Left lung (tissue), 10 donors: ENCODE data around the gene CHRND. TPM values are rescaled to one million over a fixed set of nuclear protein-coding genes. Genes with fewer than 3 reads are reported as not detected.
A peak's percentile ranks its signal among the peaks of the same experiment; 100 is the strongest.

Experiments used
- ATAC-seq: fragments of 200-7000 bp; cut with Tn5 transposase; one replicate; pipeline ENCODE4 v1.9.1; 2020; ENCODE audit warnings: moderate library complexity
- DNase-seq, 4 donors: peaks; one replicate each; pipeline ENCODE4 v3.0.0-alpha.2; 2013 to 2020
- H3K27ac ChIP-seq, 2 donors: fragments of 200-600 bp; sonication (generic) in 1 of 2; one replicate each; pipeline versions ENCODE4 v1.5.0 to v1.8.0; 2020 to 2021
- H3K27me3 ChIP-seq, 2 donors: fragments of 200-600 bp; sonication (generic) in 1 of 2; one replicate each; pipeline versions ENCODE4 v1.5.0 to v1.8.0; 2020 to 2021
- H3K36me3 ChIP-seq, 2 donors: fragments of 200-600 bp; sonication (generic) in 1 of 2; one replicate each; pipeline versions ENCODE4 v1.5.0 to v1.8.0; 2020 to 2021
- H3K4me1 ChIP-seq, 2 donors: fragments of 200-600 bp; one replicate each; pipeline ENCODE4 v1.8.0; 2021
- H3K4me3 ChIP-seq, 2 donors: fragments of 200-600 bp; sonication (generic) in 1 of 2; one replicate each; pipeline versions ENCODE4 v1.5.0 to v1.8.0; 2020 to 2021; ENCODE audit warnings: mild to moderate bottlenecking in 1 of 2
- H3K9me3 ChIP-seq, 2 donors: fragments of 200-600 bp; sonication (generic) in 1 of 2; one replicate each; pipeline versions ENCODE4 v1.5.0 to v1.8.0; 2020 to 2021
- CTCF ChIP-seq, 2 donors: fragments of 200-600 bp; sonication (generic) in 1 of 2; IDR thresholded peaks; one replicate each; pipeline versions ENCODE4 v1.5.0 to v1.8.0; 2021; ENCODE audit warnings: antibody characterized with exemption in 2 of 2
- intact Hi-C, 2 donors: fragments of 100-400 bp; cut with DNase I; formaldehyde crosslinking; loops; one replicate each; pipeline versions ENCODE4 v1.11.2 to v1.14.2; 2022
- polyA plus RNA-seq, 6 donors: library from polyadenylated mRNA; unstranded; fragments of 120-200 nt; gene quantifications; one replicate each; pipeline ENCODE4 v1.2.1, GENCODE V29; 2013; ENCODE audit not compliant: insufficient read length in 6 of 6
- total RNA-seq, 2 donors: library from RNA; stranded (reverse); fragmentation: NEBNext Ultra II Directional; extraction: Animal tissue kit (Norgen Biotek cat#: 25700); gene quantifications; one replicate each; pipeline ENCODE4 v1.2.1, GENCODE V29; 2021
- donor health status: DM: no; HTN: yes; CAD: no.
- donor health status: DM: no; HTN: no; CAD: no.

Gene CHRND
- total and polyA plus RNA-seq, 8 donors, result not detected

- Histone ChIP-seq H3K27ac (no peak overlapping the region), H3K27me3 (peaks cover 4 to 58% of the 10 kb centered on the region in 2 donors), H3K4me3 (no peak overlapping the region), H3K36me3 (no peaks in the 10 kb centered on the region), H3K4me1 (no peaks in the 10 kb centered on the region), H3K9me3 (no peaks in the 10 kb centered on the region)
- no peak for TF ChIP-seq CTCF (IDR thresholded peaks at IDR 0.05)
- peak in 1 of 4 donors; percentile 69 for DNase-seq
- ATAC-seq, result no peak
- intact Hi-C loops, result no loop called here
Observed at GRCh38 chr2:232479341-232480200, 46.4 kb upstream of the CHRND start.

- no peak for TF ChIP-seq CTCF (IDR thresholded peaks at IDR 0.05)
- Histone ChIP-seq H3K36me3 (no peaks in the 10 kb centered on the region), H3K27me3 (peaks cover 13 to 58% of the 10 kb centered on the region in 2 donors), H3K4me3 (no peak overlapping the region), H3K4me1 (peaks cover 0 to 2% of the 10 kb centered on the region in 2 donors), H3K27ac (no peak overlapping the region), H3K9me3 (no peaks in the 10 kb centered on the region)
- intact Hi-C loops, result no loop called here
- no peak for ATAC-seq
- peak in 1 of 4 donors; percentile 56 for DNase-seq
Observed at GRCh38 chr2:232480201-232481190, 45.5 kb upstream of the CHRND start.

- TF ChIP-seq CTCF (IDR thresholded peaks at IDR 0.05), result no peak
- Histone ChIP-seq H3K4me1 (peaks cover 0 to 11% of the 10 kb centered on the region in 2 donors), H3K27me3 (peaks cover 24 to 63% of the 10 kb centered on the region in 2 donors), H3K36me3 (no peaks in the 10 kb centered on the region), H3K27ac (no peak overlapping the region), H3K4me3 (no peak overlapping the region), H3K9me3 (no peaks in the 10 kb centered on the region)
- intact Hi-C loops, result no loop called here
- ATAC-seq (no peak), DNase-seq (peak in 1 of 4 donors; percentile 60)
Observed at GRCh38 chr2:232481322-232482140, 44.4 kb upstream of the CHRND start.

GRCh38 chr2:232482301-232483238 lies 43.4 kb upstream of the CHRND start:
- Histone ChIP-seq H3K36me3 (no peaks in the 10 kb centered on the region), H3K27me3 (peaks cover 34 to 73% of the 10 kb centered on the region in 2 donors), H3K27ac (no peak overlapping the region), H3K9me3 (no peaks in the 10 kb centered on the region), H3K4me1 (peaks cover 0 to 22% of the 10 kb centered on the region in 2 donors), H3K4me3 (no peak overlapping the region)
- intact Hi-C loops, result no loop called here
- peak in 1 of 4 donors; percentile 72 for DNase-seq
- TF ChIP-seq CTCF (IDR thresholded peaks at IDR 0.05), result no peak
- no peak for ATAC-seq
